ENCODE results near the gene MLLT3. TPM values are rescaled to one million over a fixed set of nuclear protein-coding genes. Genes with fewer than 3 reads are reported as not detected.

The MLLT3 gene
- total and polyA plus RNA-seq, 2 of the 8 experiments (the other 6 are each of a cell fraction or from before 2014, with no cell fraction given) = 5.9 to 9.6 TPM

- H3K14ac ChIP-seq (ENCODE audit: insufficient read length) = no peak overlapping the region
- H3K23ac ChIP-seq (ENCODE audit: insufficient read length) = no peak overlapping the region
- H3K27ac ChIP-seq (ENCODE audit: low read depth, low read length) = no peak overlapping the region
- H3K56ac ChIP-seq (replicated peaks; ENCODE audit: insufficient read length, low read depth, low read length) = no peak overlapping the region
- no peak overlapping the region for H3K4me2 ChIP-seq (ENCODE audit: insufficient read depth in 1 of 2, low read depth in 2 of 2, low read length in 2 of 2)
- no peak overlapping the region for H4K91ac ChIP-seq (replicated peaks; ENCODE audit: insufficient read length, low read length)
- no peak for DNase-seq (ENCODE audit: low read depth in 1 of 2, low spot score in 2 of 2)
- no peak overlapping the region for H2BK5ac ChIP-seq (ENCODE audit: low read depth, low read length)
- no peaks in the 10 kb centered on the region for H3K27me3 ChIP-seq (replicated peaks in 1 of 4; ENCODE audit: control insufficient read depth in 3 of 4, extremely low read depth in 1 of 4, insufficient read depth in 3 of 4, low read length in 3 of 4)
- no peak overlapping the region for H2BK12ac ChIP-seq (ENCODE audit: low read depth, low read length)
- no peak overlapping the region for H2BK15ac ChIP-seq (ENCODE audit: low read length)
- ChIA-PET CTCF (ENCODE audit: partially characterized antibody) (interaction anchor here (0.9 kb wide), 1 partner anchor 438 kb away, joined by 3 read pairs; no protein-coding TSS in a partner anchor), POLR2A (ENCODE audit: partially characterized antibody) (no interaction called here)
- H3K79me1 ChIP-seq (ENCODE audit: low read depth, low read length) = no peaks in the 10 kb centered on the region
- no peak overlapping the region for H2BK20ac ChIP-seq (ENCODE audit: low read length)
- H3K23me2 ChIP-seq (ENCODE audit: low read depth, low read length) = no peaks in the 10 kb centered on the region
- 44% methylated on average over 2 of the region's 2 CpGs; no CpG with 5 or more reads in 1 of the 2 experiments for WGBS, 2 experiments (ENCODE audit: extremely low coverage in 1 of 2, insufficient coverage in 1 of 2, insufficient read length in 1 of 2, insufficient replicate concordance in 2 of 2, low coverage in 1 of 2, low lambda C conversion rate in 2 of 2, missing lambda C conversion rate in 1 of 2)
- no peak overlapping the region for H3K18ac ChIP-seq (ENCODE audit: extremely low read depth, low read length)
- H3K9ac ChIP-seq (replicated peaks in 1 of 4; ENCODE audit: extremely low read depth in 1 of 4, low read depth in 3 of 4, low read length in 3 of 4) = no peak overlapping the region
- no peak overlapping the region for H3K4me3 ChIP-seq (ENCODE audit: extremely low read depth in 1 of 4, insufficient read depth in 2 of 4, low read depth in 3 of 4, low read length in 4 of 4)
- no peak overlapping the region for H3K4ac ChIP-seq (replicated peaks; ENCODE audit: insufficient read length, low read depth, low read length)
- no peak for FAIRE-seq
- no peaks in the 10 kb centered on the region; a peak in 1 of 7 replicates for H3K4me1 ChIP-seq (replicated peaks in 1 of 4; ENCODE audit: control insufficient read depth in 3 of 4, insufficient read depth in 4 of 4, low read length in 3 of 4)
- no peaks in the 10 kb centered on the region for H3K79me2 ChIP-seq (ENCODE audit: control insufficient read depth in 1 of 2, insufficient read depth in 2 of 2, low read length in 2 of 2)
- H2BK120ac ChIP-seq (replicated peaks; ENCODE audit: low read depth, low read length) = no peak overlapping the region
- no peak overlapping the region for H2AK5ac ChIP-seq (ENCODE audit: low read depth, low read length)
- no peak overlapping the region for H4K8ac ChIP-seq (ENCODE audit: extremely low read depth, insufficient read depth, low read length)
- no peaks in the 10 kb centered on the region for H4K20me1 ChIP-seq (replicated peaks in 1 of 2; ENCODE audit: control insufficient read depth in 1 of 2, insufficient read depth in 2 of 2, low read length in 2 of 2)
- H4K5ac ChIP-seq (ENCODE audit: insufficient read length, low read depth, low read length) = no peak overlapping the region
- no peak overlapping the region for H2AFZ ChIP-seq (ENCODE audit: low read length)
- no peaks in the 10 kb centered on the region for H3K36me3 ChIP-seq (ENCODE audit: control insufficient read depth in 2 of 4, insufficient read depth in 4 of 4, low read length in 3 of 4)
- H3K9me3 ChIP-seq (ENCODE audit: insufficient read depth in 2 of 2, low read depth in 1 of 2, low read length in 1 of 2) = no peaks in the 10 kb centered on the region
- TF ChIP-seq NRF1 (IDR thresholded peaks at IDR 0.05; ENCODE audit: low read depth, low read length) (no peak), JUND (IDR thresholded peaks at IDR 0.05; ENCODE audit: low read length) (no peak), SP2 (IDR thresholded peaks at IDR 0.05; ENCODE audit: low read length) (no peak), MAFK (IDR thresholded peaks at IDR 0.05; ENCODE audit: low read depth, low read length) (no peak), NANOG (IDR thresholded peaks at IDR 0.05; ENCODE audit: insufficient read depth, low read depth, low read length, poor library complexity, severe bottlenecking) (no peak), RNF2 (IDR thresholded peaks at IDR 0.05; ENCODE audit: borderline replicate concordance, low read depth, low read length, missing control alignments, poor library complexity, severe bottlenecking) (no peak), E2F6 (IDR thresholded peaks at IDR 0.05) (no peak), ATF2 (IDR thresholded peaks at IDR 0.05; ENCODE audit: low read length) (no peak), SIX5 (IDR thresholded peaks at IDR 0.05; ENCODE audit: low read depth, low read length) (no peak), TAF1 (IDR thresholded peaks at IDR 0.05; ENCODE audit: low read depth, low read length) (no peak), HDAC2 (IDR thresholded peaks at IDR 0.05; ENCODE audit: borderline replicate concordance in 1 of 2, low read depth in 2 of 2, low read length in 2 of 2) (no peak), CREB1 (IDR thresholded peaks at IDR 0.05) (no peak)
Measured at GRCh38 chr9:20606652-20607051, 15.6 kb downstream of the MLLT3 start.

Measured in H1 (cell line).